Measurements from ENCODE around the gene LMTK3. TPM values are rescaled to one million over a fixed set of nuclear protein-coding genes. Genes with fewer than 3 reads are reported as not detected.

The LMTK3 gene
- polyA plus RNA-seq, 3 donors from 2014 or later = not detected

- Mint-ChIP-seq H3K4me3 (peak overlapping the region; percentile 97 to 100 (median 99)), H3K36me3 (peaks cover 13 to 21% (median 16%) of the 10 kb centered on the region in 3 donors), H3K27ac (peak overlapping the region in 5 of 6 donors; percentile 7 to 100 (median 95)), H3K27me3 (ENCODE audit: low read depth in 3 of 3) (peaks cover 20 to 31% (median 23%) of the 10 kb centered on the region in 3 donors), H3K4me1 (peaks cover 29 to 41% of the 10 kb centered on the region in 2 donors), H3K9me3 (no peaks in the 10 kb centered on the region)
- DNase-seq = no peak
These were observed 67.3 kb downstream of the LMTK3 start for GRCh38 chr19:48444129-48444935.

GRCh38 chr19:48443731-48444128, 67.9 kb downstream of the LMTK3 start:
- peaks cover 10 to 17% (median 13%) of the 10 kb centered on the region in 3 donors for H3K36me3 Mint-ChIP-seq
- H3K4me3 Mint-ChIP-seq = peak overlapping the region in 1 of 5 donors; percentile 14
- H3K9me3 Mint-ChIP-seq = no peaks in the 10 kb centered on the region
- DNase-seq = peak in 2 of 3 donors; percentile 8 to 15
- peaks cover 26 to 39% of the 10 kb centered on the region in 2 donors for H3K4me1 Mint-ChIP-seq
- peaks cover 20 to 34% (median 23%) of the 10 kb centered on the region in 3 donors for H3K27me3 Mint-ChIP-seq (ENCODE audit: low read depth in 3 of 3)
- H3K27ac Mint-ChIP-seq = no peak overlapping the region

- Mint-ChIP-seq H3K27me3 (ENCODE audit: low read depth in 3 of 3) (peaks cover 20 to 34% (median 23%) of the 10 kb centered on the region in 3 donors), H3K4me1 (peaks cover 24 to 35% of the 10 kb centered on the region in 2 donors), H3K4me3 (no peak overlapping the region), H3K36me3 (peaks cover 6 to 12% (median 8%) of the 10 kb centered on the region in 3 donors), H3K9me3 (no peaks in the 10 kb centered on the region), H3K27ac (no peak overlapping the region)
- DNase-seq = peak in 1 of 3 donors; percentile 22
These were observed 68.4 kb downstream of the LMTK3 start for GRCh38 chr19:48443256-48443655.

GRCh38 chr19:48442116-48443035, 69.3 kb downstream of the LMTK3 start:
- H3K27me3 Mint-ChIP-seq (ENCODE audit: low read depth in 3 of 3) = peaks cover 20 to 36% (median 23%) of the 10 kb centered on the region in 3 donors
- H3K27ac Mint-ChIP-seq = peak overlapping the region in 1 of 6 donors; percentile 71
- no peaks in the 10 kb centered on the region for H3K9me3 Mint-ChIP-seq
- peak overlapping the region in 4 of 5 donors; percentile 17 to 61 (median 44) for H3K4me3 Mint-ChIP-seq
- H3K36me3 Mint-ChIP-seq = peaks cover 0 to 4% (median 3%) of the 10 kb centered on the region in 3 donors
- peaks cover 24 to 26% of the 10 kb centered on the region in 2 donors for H3K4me1 Mint-ChIP-seq
- DNase-seq = no peak

- Mint-ChIP-seq H3K36me3 (peaks cover 0 to 3% (median 3%) of the 10 kb centered on the region in 3 donors), H3K9me3 (no peaks in the 10 kb centered on the region), H3K27ac (no peak overlapping the region), H3K4me3 (peak overlapping the region in 4 of 5 donors; percentile 24 to 47 (median 36)), H3K27me3 (ENCODE audit: low read depth in 3 of 3) (peaks cover 20 to 39% (median 23%) of the 10 kb centered on the region in 3 donors), H3K4me1 (peaks cover 23 to 24% of the 10 kb centered on the region in 2 donors)
- DNase-seq = no peak
These were observed 70.1 kb downstream of the LMTK3 start for GRCh38 chr19:48441360-48442050.

GRCh38 chr19:48436586-48436985, 75.0 kb downstream of the LMTK3 start:
- no peak for DNase-seq
- H3K9me3 Mint-ChIP-seq = peaks cover 0 to under 1% (median 0%) of the 10 kb centered on the region in 6 donors
- H3K36me3 Mint-ChIP-seq = peaks cover 0 to 3% (median 0%) of the 10 kb centered on the region in 3 donors
- H3K4me3 Mint-ChIP-seq = no peak overlapping the region
- peaks cover 8 to 23% (median 10%) of the 10 kb centered on the region in 3 donors for H3K27me3 Mint-ChIP-seq (ENCODE audit: low read depth in 3 of 3)
- no peak overlapping the region for H3K27ac Mint-ChIP-seq
- H3K4me1 Mint-ChIP-seq = no peaks in the 10 kb centered on the region

Other genes starting within 250 kb of the LMTK3 start
- gene ZNF114, start 241.8 kb downstream of the LMTK3 start, polyA plus RNA-seq = 1 to 10 TPM in 1 of 3 donors, under 1 TPM in 1, not detected in 1; 0.22 to 2.1 TPM
- 1,000 to 10,000 TPM in 2 of 3 donors, 100 to 1,000 TPM in 1; 994 to 1,311 (median 1,000) TPM for gene EMP3, start 186.3 kb downstream of the LMTK3 start, polyA plus RNA-seq
- gene TMEM143, start 147.9 kb downstream of the LMTK3 start, polyA plus RNA-seq = 1 to 10 TPM; 2.8 to 6.3 (median 3.1) TPM
- gene SYNGR4, start 147.5 kb downstream of the LMTK3 start, polyA plus RNA-seq = not detected
- gene KDELR1, start 120.3 kb downstream of the LMTK3 start, polyA plus RNA-seq = 10 to 100 TPM; 14.8 to 30.5 (median 20.2) TPM
- gene GRIN2D, start 118.2 kb downstream of the LMTK3 start, polyA plus RNA-seq = not detected
- 10 to 100 TPM; 32.3 to 42.4 (median 34.6) TPM for gene GRWD1, start 65.9 kb downstream of the LMTK3 start, polyA plus RNA-seq
- gene KCNJ14, start 56.3 kb downstream of the LMTK3 start, polyA plus RNA-seq = under 1 TPM in 2 of 3 donors, not detected in 1; 0.06 to 0.07 TPM
- gene CYTH2, start 42.5 kb downstream of the LMTK3 start, polyA plus RNA-seq = 10 to 100 TPM; 14.4 to 37.6 (median 29.6) TPM
- gene SULT2B1, start 40.3 kb upstream of the LMTK3 start, polyA plus RNA-seq = not detected
- not detected for gene SPACA4, start 94.9 kb upstream of the LMTK3 start, polyA plus RNA-seq
- gene FAM83E, start 103.2 kb upstream of the LMTK3 start, polyA plus RNA-seq = not detected
- gene RPL18, start 107.3 kb upstream of the LMTK3 start, polyA plus RNA-seq = 1,000 to 10,000 TPM in 1 of 3 donors, 100 to 1,000 TPM in 2; 938 to 1,525 (median 950) TPM
- gene SPHK2, start 107.7 kb upstream of the LMTK3 start, polyA plus RNA-seq = 10 to 100 TPM; 10.5 to 14.5 (median 14.1) TPM
- gene DBP, start 125.5 kb upstream of the LMTK3 start, polyA plus RNA-seq = 10 to 100 TPM; 23.6 to 65.1 (median 26.3) TPM
- gene CA11, start 134.4 kb upstream of the LMTK3 start, polyA plus RNA-seq = 10 to 100 TPM in 1 of 3 donors, 1 to 10 TPM in 2; 1.8 to 16.4 (median 3.6) TPM
- gene NTN5, start 161.2 kb upstream of the LMTK3 start, polyA plus RNA-seq = under 1 TPM in 1 of 3 donors, not detected in 2; 0.46 TPM
- under 1 TPM in 1 of 3 donors, not detected in 2; 0.21 TPM for gene FUT2, start 184.1 kb upstream of the LMTK3 start, polyA plus RNA-seq
- 1 to 10 TPM in 1 of 3 donors, under 1 TPM in 1, not detected in 1; 0.17 to 1.1 TPM for gene MAMSTR, start 207.9 kb upstream of the LMTK3 start, polyA plus RNA-seq
- gene RASIP1, start 228.8 kb upstream of the LMTK3 start, polyA plus RNA-seq = under 1 TPM in 1 of 3 donors, not detected in 2; 0.10 TPM
- gene IZUMO1, start 235.1 kb upstream of the LMTK3 start, polyA plus RNA-seq = not detected
- not detected for gene FUT1, start 240.8 kb upstream of the LMTK3 start, polyA plus RNA-seq
- not detected for gene FGF21, start 243.7 kb upstream of the LMTK3 start, polyA plus RNA-seq

Data from immature natural killer cell (primary cell).